ENCODE data around the gene FAM120AOS. TPM values are rescaled to one million over a fixed set of nuclear protein-coding genes. Genes with fewer than 3 reads are reported as not detected.
A peak's percentile ranks its signal among the peaks of the same experiment; 100 is the strongest.

The FAM120AOS gene
- total RNA-seq, result 28.4 TPM
- long read RNA-seq, full-length matches to known transcripts, result 27 of 30 reads
- long read RNA-seq, partial matches to known transcripts, result 0 of 30 reads
- long read RNA-seq, other reads (novel, unspliced or antisense), result 3 of 30 reads

- ATAC-seq (peak; percentile 89), DNase-seq (ENCODE audit: missing footprints) (peak; percentile 96)
- intact Hi-C loops (cut with DNase I), result loop anchor here (1.0 to 5.0 kb wide), 4 partner anchors 74 to 356 kb away; partner anchors contain the start of gene CARD19
Measured at GRCh38 chr9:93453047-93453914, at the start of gene FAM120AOS. Gene FAM120AOS (minus strand): TSS chr9:93453581. CDS start chr9:93452709, 872 bp downstream.

- intact Hi-C loops (cut with DNase I), result no loop called here
- DNase-seq (ENCODE audit: missing footprints) (no peak), ATAC-seq (no peak)
Measured at GRCh38 chr9:93501406-93501805, 48.0 kb upstream of the FAM120AOS start.

- ATAC-seq (no peak), DNase-seq (ENCODE audit: missing footprints) (no peak)
- intact Hi-C loops (cut with DNase I), result no loop called here
Measured at GRCh38 chr9:93500571-93501298, 47.4 kb upstream of the FAM120AOS start.

- intact Hi-C loops (cut with DNase I), result no loop called here
- ATAC-seq, result no peak
Measured at GRCh38 chr9:93496285-93496684, 42.9 kb upstream of the FAM120AOS start.

GRCh38 chr9:93493949-93494348 is 40.6 kb upstream of the FAM120AOS start:
- no peak for DNase-seq (ENCODE audit: missing footprints)
- ATAC-seq, result no peak
- intact Hi-C loops (cut with DNase I), result no loop called here

More at GRCh38 chr9:93496285-93496684, 42.9 kb upstream of the FAM120AOS start:
- DNase-seq (ENCODE audit: missing footprints), result no peak

- ATAC-seq (no peak), DNase-seq (ENCODE audit: missing footprints) (no peak)
- intact Hi-C loops (cut with DNase I), result no loop called here
Measured at GRCh38 chr9:93492327-93492726, 38.9 kb upstream of the FAM120AOS start.

- intact Hi-C loops (cut with DNase I), result no loop called here
- ATAC-seq, result no peak
- no peak for DNase-seq (ENCODE audit: missing footprints)
Measured at GRCh38 chr9:93491593-93492232, 38.3 kb upstream of the FAM120AOS start.

GRCh38 chr9:93488244-93488643 is 34.9 kb upstream of the FAM120AOS start:
- ATAC-seq (no peak), DNase-seq (ENCODE audit: missing footprints) (no peak)
- intact Hi-C loops (cut with DNase I), result no loop called here

- no peak for ATAC-seq
- intact Hi-C loops (cut with DNase I), result no loop called here
- no peak for DNase-seq (ENCODE audit: missing footprints)
Measured at GRCh38 chr9:93486268-93486667, 32.9 kb upstream of the FAM120AOS start.

- DNase-seq (ENCODE audit: missing footprints), result no peak
- intact Hi-C loops (cut with DNase I), result no loop called here
- ATAC-seq, result no peak
Measured at GRCh38 chr9:93483497-93483896, 30.1 kb upstream of the FAM120AOS start.

GRCh38 chr9:93480728-93481324 is 27.4 kb upstream of the FAM120AOS start:
- peak; percentile 56 for DNase-seq (ENCODE audit: missing footprints)
- intact Hi-C loops (cut with DNase I), result no loop called here
- ATAC-seq, result no peak

- intact Hi-C loops (cut with DNase I), result no loop called here
- ATAC-seq, result no peak
- DNase-seq (ENCODE audit: missing footprints), result no peak
Measured at GRCh38 chr9:93480262-93480661, 26.9 kb upstream of the FAM120AOS start.

GRCh38 chr9:93479726-93480125 is 26.3 kb upstream of the FAM120AOS start:
- ATAC-seq, result peak; percentile 52
- intact Hi-C loops (cut with DNase I), result no loop called here
- no peak for DNase-seq (ENCODE audit: missing footprints)

GRCh38 chr9:93477397-93477796 is 24.0 kb upstream of the FAM120AOS start:
- no peak for DNase-seq (ENCODE audit: missing footprints)
- no peak for ATAC-seq
- intact Hi-C loops (cut with DNase I), result no loop called here

GRCh38 chr9:93476924-93477323 is 23.5 kb upstream of the FAM120AOS start:
- ATAC-seq (no peak), DNase-seq (ENCODE audit: missing footprints) (no peak)
- intact Hi-C loops (cut with DNase I), result no loop called here

GRCh38 chr9:93475856-93476255 is 22.5 kb upstream of the FAM120AOS start:
- intact Hi-C loops (cut with DNase I), result no loop called here

GRCh38 chr9:93475108-93475507 is 21.7 kb upstream of the FAM120AOS start:
- intact Hi-C loops (cut with DNase I), result no loop called here
- ATAC-seq (no peak), DNase-seq (ENCODE audit: missing footprints) (no peak)

More at GRCh38 chr9:93475856-93476255, 22.5 kb upstream of the FAM120AOS start:
- DNase-seq (ENCODE audit: missing footprints) (no peak), ATAC-seq (no peak)

GRCh38 chr9:93473411-93473810 is 20.0 kb upstream of the FAM120AOS start:
- ATAC-seq (no peak), DNase-seq (ENCODE audit: missing footprints) (no peak)
- intact Hi-C loops (cut with DNase I), result no loop called here

GRCh38 chr9:93471124-93471523 is 17.7 kb upstream of the FAM120AOS start:
- ATAC-seq (no peak), DNase-seq (ENCODE audit: missing footprints) (no peak)
- intact Hi-C loops (cut with DNase I), result no loop called here

All from Right ventricle myocardium inferior (tissue), 1 donor.